Endometrium (tissue), 2 donors: ENCODE data around the gene EFS.
"Not testable (repeated sequence)": the region's sequence is repeated elsewhere in the genome, so short reads cannot be mapped to it uniquely, and the experiment has no call there.

Experiments used
- FAIRE-seq: peaks from 2 replicates; lab custom pipeline; 2012; peaks lifted over from hg19 to GRCh38; lab: Jason Lieb, UNC
- donor health status: control.
- donor health status: control.

Gene EFS

DNA sequence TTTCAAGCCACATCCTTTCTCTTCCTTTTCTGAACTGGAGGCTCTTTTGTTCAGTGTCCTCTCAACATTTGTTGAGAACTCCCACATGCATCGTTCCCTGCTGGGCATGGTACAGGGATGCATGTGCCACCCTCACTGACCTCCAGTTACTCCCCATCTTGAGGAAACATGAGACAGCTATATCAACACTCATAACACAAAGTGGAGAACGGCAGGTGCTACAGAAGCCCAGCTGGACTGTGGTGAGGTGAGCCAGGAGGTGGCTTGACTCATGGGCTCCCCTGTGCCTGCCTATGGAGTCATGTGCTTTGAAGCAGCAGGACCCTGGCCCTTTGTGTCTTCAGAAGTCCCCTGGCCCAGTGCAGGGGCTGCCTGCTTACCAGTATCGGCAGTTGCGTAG lies 33.4 kb upstream of the EFS start:
- no peak for FAIRE-seq

- FAIRE-seq, result no peak
Observed at GRCh38 chr14:23396781-23397407, 31.9 kb upstream of the EFS start.

GRCh38 chr14:23396126-23396525 lies 31.2 kb upstream of the EFS start:
- no peak for FAIRE-seq

- no peak for FAIRE-seq
Observed at GRCh38 chr14:23392613-23393012, 27.6 kb upstream of the EFS start.

DNA sequence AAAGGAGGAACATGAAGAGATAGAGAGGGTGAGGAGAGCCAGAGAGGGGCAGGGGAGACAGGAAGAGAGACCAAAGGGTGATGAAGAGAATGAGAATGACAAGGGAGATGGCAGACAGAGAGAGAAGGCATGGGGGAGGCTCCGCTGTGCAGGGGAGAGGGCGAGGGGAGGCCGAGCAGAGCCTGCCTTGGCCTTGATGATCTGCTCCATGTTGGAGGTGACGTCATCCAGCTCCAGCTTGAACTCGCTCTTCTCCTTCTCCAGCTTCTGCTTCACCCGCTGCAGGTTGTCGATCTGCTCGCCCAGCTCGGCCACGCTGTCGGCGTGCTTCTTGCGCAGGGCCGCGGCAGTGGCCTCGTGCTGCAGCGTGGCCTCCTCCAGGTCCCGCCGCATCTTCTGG lies 24.9 kb upstream of the EFS start:
- not testable (repeated sequence) for FAIRE-seq

GRCh38 chr14:23389396-23389795 lies 24.4 kb upstream of the EFS start:
- no peak for FAIRE-seq

DNA sequence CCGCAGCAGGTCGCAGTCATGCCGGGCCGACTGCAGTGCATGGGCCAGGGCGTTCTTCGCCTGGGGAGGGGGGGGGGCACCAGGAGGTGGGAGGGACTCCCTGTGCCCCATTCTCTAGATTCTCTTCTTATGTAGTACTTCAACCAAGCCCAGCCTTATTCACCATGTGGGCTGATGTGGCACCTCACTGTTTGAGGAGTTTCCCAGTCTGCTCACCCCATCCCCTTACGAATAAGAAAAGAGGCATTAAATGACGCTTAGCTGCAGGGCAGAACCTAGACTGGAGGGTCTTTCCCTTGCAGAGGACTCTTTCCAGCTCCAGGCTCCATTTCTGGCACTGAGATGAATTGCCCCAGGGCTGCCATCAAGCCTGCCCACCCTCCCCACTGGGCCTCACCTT lies 24.0 kb upstream of the EFS start:
- FAIRE-seq, result no peak

DNA sequence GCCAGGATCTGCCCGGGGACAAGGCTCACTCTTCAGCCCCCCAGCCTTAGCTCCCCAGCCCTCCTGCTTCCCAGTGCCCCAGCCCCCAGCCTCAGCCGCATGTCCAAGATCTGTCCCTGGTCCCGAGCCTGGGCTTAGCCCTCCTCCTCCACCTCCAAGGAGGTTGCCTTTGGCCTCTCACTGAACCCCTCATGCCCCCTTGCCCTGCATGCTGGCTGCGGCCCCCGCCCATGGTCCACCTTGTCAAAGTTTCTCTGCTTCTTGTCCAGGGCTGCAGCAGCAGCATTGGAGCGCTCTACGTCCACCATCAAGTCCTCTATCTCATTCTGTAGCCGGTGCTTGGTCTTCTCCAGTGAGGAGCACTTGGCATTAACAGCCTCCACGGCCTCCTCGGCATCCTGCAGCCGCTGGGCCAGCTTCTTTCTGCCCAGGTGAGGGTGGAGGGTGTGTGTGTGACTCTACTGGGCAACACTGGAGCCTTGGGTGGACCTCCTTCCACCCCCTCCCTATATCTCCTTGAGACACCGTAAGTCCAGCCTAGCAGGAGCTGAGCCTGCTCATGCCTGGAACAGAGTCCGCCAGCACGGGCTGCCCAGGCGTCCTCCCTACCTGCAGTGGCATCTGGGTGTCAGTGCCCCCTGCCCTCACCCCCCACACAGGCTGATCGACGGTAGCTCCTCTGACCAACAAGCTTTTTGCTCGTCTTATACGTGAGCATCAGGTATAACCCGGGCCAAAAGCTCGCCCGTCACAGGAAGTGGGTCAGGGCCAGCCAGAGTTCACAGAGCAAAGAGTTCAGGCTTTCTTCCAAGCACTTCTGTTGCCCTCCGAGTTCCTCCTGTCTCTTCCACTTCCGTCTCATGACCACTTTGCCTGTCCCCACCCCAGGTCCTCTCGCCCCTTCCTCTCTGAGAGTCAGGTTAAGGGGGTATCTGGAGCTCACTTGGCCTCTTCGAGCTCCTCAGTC lies 23.2 kb upstream of the EFS start:
- FAIRE-seq, result no peak

GRCh38 chr14:23386999-23387398 lies 22.0 kb upstream of the EFS start:
- no peak for FAIRE-seq

- FAIRE-seq, result not testable (repeated sequence)
Observed at GRCh38 chr14:23386266-23386657, 21.3 kb upstream of the EFS start.

- FAIRE-seq, result no peak
Observed at GRCh38 chr14:23385642-23386265, 20.8 kb upstream of the EFS start.

- FAIRE-seq, result no peak
Observed at GRCh38 chr14:23385244-23385641, 20.3 kb upstream of the EFS start.

DNA sequence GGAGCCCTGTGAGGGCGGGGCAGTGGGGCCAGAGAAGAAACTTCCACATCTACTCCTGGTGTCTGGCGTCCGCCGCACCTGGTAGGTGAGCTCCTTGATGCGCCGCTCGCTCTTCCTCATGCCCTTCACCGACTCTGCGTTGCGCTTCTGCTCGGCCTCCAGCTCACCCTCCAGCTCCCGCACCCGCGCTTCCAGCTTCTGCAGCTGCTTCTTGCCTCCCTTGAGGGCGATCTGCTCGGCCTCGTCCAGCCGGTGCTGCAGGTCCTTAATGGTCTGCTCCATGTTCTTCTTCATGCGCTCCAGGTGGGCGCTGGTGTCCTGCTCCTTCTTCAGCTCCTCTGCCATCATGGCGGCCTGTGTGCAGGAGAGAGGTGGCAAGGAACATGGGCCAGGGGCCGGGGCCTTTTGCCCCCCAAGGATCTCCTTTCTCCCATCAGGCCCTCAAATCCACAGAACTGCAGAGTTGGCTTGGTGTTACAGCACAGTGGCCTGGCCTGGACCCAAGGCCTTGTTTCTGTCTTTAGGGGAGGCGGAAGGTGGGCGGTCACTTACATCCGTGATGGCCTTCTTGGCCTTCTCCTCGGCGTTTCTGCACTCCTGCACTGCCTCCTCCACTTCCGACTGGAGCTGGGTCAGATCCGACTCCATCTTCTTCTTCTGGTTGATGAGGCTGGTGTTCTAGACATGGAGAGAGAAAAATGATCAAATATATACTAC lies 19.6 kb upstream of the EFS start:
- FAIRE-seq, result no peak

DNA sequence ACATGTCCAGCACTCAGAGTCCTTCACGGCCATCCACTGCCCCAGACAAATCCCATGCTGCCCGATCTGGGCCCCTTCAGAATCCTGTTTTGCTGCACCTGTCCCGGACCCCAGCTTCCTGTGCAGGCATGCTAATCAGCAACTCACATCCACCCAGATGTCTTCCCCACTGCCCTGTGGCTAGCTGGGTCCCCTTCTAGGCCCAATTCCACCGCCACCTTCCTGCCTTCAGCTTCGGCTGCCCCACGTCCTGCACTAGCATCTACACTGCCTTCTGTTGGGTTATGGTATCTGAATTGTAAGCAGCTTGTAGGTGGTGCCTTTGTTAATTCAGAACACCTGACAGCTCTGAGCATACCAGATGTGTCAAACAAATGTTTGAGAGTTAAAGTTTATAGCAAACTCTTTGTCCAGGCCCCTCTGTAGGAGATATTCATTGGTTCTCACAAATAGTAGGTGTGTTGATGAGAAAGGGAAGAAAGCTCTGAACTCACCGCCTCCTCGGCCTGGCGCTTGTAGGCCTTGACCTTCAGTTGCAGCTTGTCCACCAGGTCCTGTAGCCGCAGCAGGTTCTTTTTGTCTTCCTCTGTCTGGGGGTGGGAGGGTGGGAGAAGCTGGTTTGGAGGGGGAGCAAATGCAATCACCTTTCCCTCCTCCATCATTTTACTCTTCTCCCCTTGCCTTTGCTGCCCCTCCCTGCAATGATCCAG lies 17.9 kb upstream of the EFS start:
- no peak for FAIRE-seq

GRCh38 chr14:23382276-23382675 lies 17.3 kb upstream of the EFS start:
- no peak for FAIRE-seq

- no peak for FAIRE-seq
Observed at GRCh38 chr14:23381871-23382270, 16.9 kb upstream of the EFS start.

DNA sequence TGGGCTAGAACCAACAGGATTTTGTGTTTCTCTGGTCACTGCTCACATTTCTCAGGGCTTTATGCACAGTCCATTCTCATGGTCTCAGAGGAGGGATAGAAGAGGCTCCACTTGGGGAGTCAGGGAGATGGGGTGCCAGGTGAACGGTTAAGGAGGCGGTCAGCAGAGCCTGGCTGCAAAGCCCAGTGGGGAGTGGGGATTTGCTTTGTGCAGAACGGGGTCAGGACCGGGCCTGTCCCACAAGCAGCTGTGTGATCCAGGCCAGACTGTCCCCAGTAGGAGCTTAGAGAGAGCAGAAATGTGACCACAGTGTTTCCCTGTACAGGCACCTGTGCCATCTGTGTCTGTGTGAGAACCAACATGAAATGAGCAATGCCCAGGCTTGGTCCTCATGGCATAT lies 16.0 kb upstream of the EFS start:
- no peak for FAIRE-seq

DNA sequence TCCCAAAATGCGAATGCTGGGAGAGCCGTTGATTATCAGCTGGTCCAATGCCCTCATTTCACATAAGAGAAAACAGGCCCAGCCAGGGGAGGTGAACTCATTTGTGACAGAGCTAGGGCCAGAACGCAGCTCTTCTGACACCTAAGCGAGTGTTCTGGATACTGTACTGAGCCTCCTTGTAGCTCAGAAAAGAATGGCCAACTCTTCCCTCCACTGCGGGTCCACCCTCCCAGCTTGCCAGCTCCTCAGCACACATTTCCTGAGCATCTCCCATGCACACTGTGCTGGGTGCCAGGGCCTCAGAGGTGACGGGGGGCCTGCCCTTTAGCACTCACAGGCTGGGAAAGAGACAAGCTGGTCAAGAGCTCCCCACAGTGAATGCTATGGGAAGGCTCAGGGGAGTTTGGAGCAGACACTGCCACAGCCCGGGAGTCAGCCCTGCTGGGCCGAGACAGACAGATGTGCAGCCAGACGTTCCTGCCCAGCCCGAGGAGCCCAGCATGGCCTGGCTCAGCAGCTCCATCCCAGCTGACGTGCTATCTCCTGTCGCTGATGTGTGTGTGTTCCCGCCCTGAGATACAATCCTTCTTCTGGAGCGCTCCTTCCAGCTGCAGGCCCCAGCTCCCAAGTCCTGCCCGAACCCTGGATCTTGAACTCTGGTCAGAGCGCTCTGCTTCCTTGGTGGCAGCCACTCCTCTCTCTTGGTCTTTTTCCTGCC lies 15.4 kb upstream of the EFS start:
- no peak for FAIRE-seq

DNA sequence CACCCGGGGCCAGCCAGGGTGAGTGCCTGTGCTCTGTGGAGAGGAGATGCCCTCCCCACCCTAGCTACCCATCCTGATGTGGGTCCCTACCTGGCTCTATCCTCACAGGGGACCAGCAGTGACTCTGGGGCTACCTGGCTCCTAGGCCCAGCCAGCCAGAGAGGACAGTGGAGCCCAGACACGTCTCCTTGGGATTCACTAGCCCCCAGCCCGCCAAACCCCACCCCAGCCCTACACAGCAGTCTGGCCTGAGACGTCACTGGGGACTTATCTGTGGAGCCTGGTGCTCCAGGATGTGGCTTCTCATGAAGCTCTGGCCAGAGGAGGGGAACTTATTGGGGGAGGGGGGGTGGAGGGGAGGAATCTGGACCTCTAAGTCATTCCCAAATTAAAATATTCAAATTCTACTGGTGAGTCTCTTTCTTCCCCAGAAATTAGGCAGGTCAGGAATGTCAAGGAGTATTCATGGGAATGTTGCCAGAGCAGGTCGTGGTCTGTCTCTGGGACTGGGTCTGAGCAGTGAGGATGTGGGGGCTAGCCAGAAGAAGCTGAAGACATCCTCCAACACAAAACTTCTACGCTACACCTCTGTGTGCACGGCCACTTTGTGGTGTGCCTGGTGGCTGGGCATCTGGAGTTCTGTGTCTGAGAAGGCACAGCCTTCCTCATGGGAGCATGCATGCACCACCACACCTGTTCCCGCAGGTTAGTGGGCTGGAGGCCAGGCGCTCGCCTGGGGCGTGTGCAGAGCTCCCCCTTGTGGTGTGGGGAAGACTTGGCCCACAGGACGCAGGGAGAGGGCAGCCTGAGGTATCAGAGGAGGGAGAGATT lies 14.6 kb upstream of the EFS start:
- no peak for FAIRE-seq

GRCh38 chr14:23378612-23379220 lies 13.7 kb upstream of the EFS start:
- FAIRE-seq, result no peak
